Activated CD4-positive, alpha-beta memory T cell treated with anti-CD3 and anti-CD28 coated beads, Interleukin-2, amount 10 ng/mL, durations not matched to agents 7 days and 5 days (primary cell): ENCODE results near the gene SDF4. TPM values are rescaled to one million over a fixed set of nuclear protein-coding genes. Genes with fewer than 3 reads are reported as not detected.

Experiments used
- CTCF ChIA-PET: fragments of 350-600 bp; sonication (Branson Sonifier 250); formaldehyde crosslinking; loops from one replicate; lab custom pipeline; 2021; ENCODE audit warnings: antibody characterized with exemption, inconsistent platforms; lab: Charles Lee
- POLR2A ChIA-PET: fragments of 350-600 bp; sonication (Branson Sonifier 250); formaldehyde crosslinking; loops from one replicate; lab custom pipeline; 2021; ENCODE audit warnings: antibody characterized with exemption; lab: Charles Lee
- DNase-seq: peaks from one replicate; pipeline ENCODE4 v3.0.0-alpha.2; 2020
- H3K27ac Mint-ChIP-seq: one replicate; pipeline ENCODE4 v1.8.0; 2021; ENCODE audit warnings: mild to moderate bottlenecking, mixed read lengths
- H3K27me3 Mint-ChIP-seq: one replicate; pipeline ENCODE4 v1.8.0; 2021; ENCODE audit warnings: mixed read lengths
- H3K36me3 Mint-ChIP-seq: one replicate; pipeline ENCODE4 v1.8.0; 2021; ENCODE audit warnings: low read depth, mixed read lengths
- H3K4me1 Mint-ChIP-seq: one replicate; pipeline ENCODE4 v1.8.0; 2021; ENCODE audit warnings: mixed read lengths
- H3K4me3 Mint-ChIP-seq: one replicate; pipeline ENCODE4 v1.8.0; 2021; ENCODE audit warnings: mild to moderate bottlenecking, mixed read lengths
- H3K9me3 Mint-ChIP-seq: one replicate; pipeline ENCODE4 v1.8.0; 2021; ENCODE audit warnings: mixed read lengths
- total RNA-seq, 2 experiments: library from RNA; stranded (reverse); gene quantifications; one replicate each; pipeline ENCODE4 v1.2.3, GENCODE V29; 2021

Gene SDF4
- total RNA-seq, 2 experiments from 2014 or later, result 181 TPM

- no peak overlapping the region for H3K4me3 Mint-ChIP-seq
- no peak for DNase-seq
- H3K27ac Mint-ChIP-seq, result no peak overlapping the region
- CTCF ChIA-PET, result no interaction called here
- no peaks in the 10 kb centered on the region for H3K9me3 Mint-ChIP-seq
- no peaks in the 10 kb centered on the region for H3K36me3 Mint-ChIP-seq
- POLR2A ChIA-PET, result interaction anchor here (1.1 to 4.4 kb wide), 2 partner anchors 10 to 63 kb away, joined by 4 to 17 read pairs; partner anchors contain the start of genes B3GALT6 and SDF4
- peaks cover 22% of the 10 kb centered on the region for H3K4me1 Mint-ChIP-seq
- H3K27me3 Mint-ChIP-seq, result peaks cover 4% of the 10 kb centered on the region
Measured at GRCh38 chr1:1168451-1169411, 63.1 kb downstream of the SDF4 start.

- Mint-ChIP-seq H3K27me3 (peaks cover 4% of the 10 kb centered on the region), H3K4me3 (no peak overlapping the region), H3K27ac (no peak overlapping the region), H3K9me3 (no peaks in the 10 kb centered on the region), H3K36me3 (no peaks in the 10 kb centered on the region), H3K4me1 (peaks cover 16% of the 10 kb centered on the region)
- DNase-seq, result no peak
- ChIA-PET CTCF (no interaction called here), POLR2A (interaction anchor here (4.4 kb wide), 1 partner anchor 10 kb away, joined by 17 read pairs; no protein-coding TSS in a partner anchor)
Measured at GRCh38 chr1:1167841-1168450, 63.9 kb downstream of the SDF4 start.

GRCh38 chr1:1167398-1167821, 64.4 kb downstream of the SDF4 start:
- Mint-ChIP-seq H3K9me3 (no peaks in the 10 kb centered on the region), H3K4me3 (no peak overlapping the region), H3K27ac (no peak overlapping the region), H3K36me3 (no peaks in the 10 kb centered on the region), H3K27me3 (peaks cover 4% of the 10 kb centered on the region), H3K4me1 (peaks cover 14% of the 10 kb centered on the region)
- CTCF ChIA-PET, result no interaction called here
- POLR2A ChIA-PET, result interaction anchor here (4.4 kb wide), 1 partner anchor 9 kb away, joined by 17 read pairs; no protein-coding TSS in a partner anchor
- DNase-seq, result no peak

Other genes starting within 250 kb of the SDF4 start
- gene PERM1, start 249.9 kb downstream of the SDF4 start, total RNA-seq, result not detected
- gene HES4, start 231.9 kb downstream of the SDF4 start, total RNA-seq, result under 1 TPM in 1 of 2 experiments, not detected in 1; 0.23 TPM
- 100 to 1,000 TPM; 593 to 623 TPM for gene ISG15, start 218.5 kb downstream of the SDF4 start, total RNA-seq
- 10 to 100 TPM; 18.3 to 22.8 TPM for gene AGRN, start 211.9 kb downstream of the SDF4 start, total RNA-seq
- not detected for gene RNF223, start 157.7 kb downstream of the SDF4 start, total RNA-seq
- 10 to 100 TPM; 18.6 to 19.9 TPM for gene C1orf159, start 115.9 kb downstream of the SDF4 start, total RNA-seq
- not detected for gene TTLL10, start 58.1 kb downstream of the SDF4 start, total RNA-seq
- 100 to 1,000 TPM; 115 to 116 TPM for gene TNFRSF18, start 25.4 kb downstream of the SDF4 start, total RNA-seq
- gene TNFRSF4, start 17.8 kb downstream of the SDF4 start, total RNA-seq, result 100 to 1,000 TPM; 237 to 243 TPM
- gene B3GALT6, start 236 bp upstream of the SDF4 start, total RNA-seq, result 10 to 100 TPM; 13.3 to 14.4 TPM
- 1 to 10 TPM; 2.0 to 4.2 TPM for gene C1QTNF12, start 14.7 kb upstream of the SDF4 start, total RNA-seq
- 10 to 100 TPM; 62.4 to 63.5 TPM for gene UBE2J2, start 41.9 kb upstream of the SDF4 start, total RNA-seq
- gene SCNN1D, start 48.4 kb upstream of the SDF4 start, total RNA-seq, result 1 to 10 TPM; 3.9 to 4.4 TPM
- 10 to 100 TPM; 64.4 to 72.3 TPM for gene ACAP3, start 75.9 kb upstream of the SDF4 start, total RNA-seq
- 10 to 100 TPM; 17.9 to 20.0 TPM for gene PUSL1, start 76.6 kb upstream of the SDF4 start, total RNA-seq
- gene INTS11, start 92.7 kb upstream of the SDF4 start, total RNA-seq, result 100 to 1,000 TPM; 109 to 111 TPM
- 10 to 100 TPM; 19.8 to 21.9 TPM for gene CPTP, start 92.8 kb upstream of the SDF4 start, total RNA-seq
- gene TAS1R3, start 99.3 kb upstream of the SDF4 start, total RNA-seq, result under 1 TPM; 0.75 to 0.78 TPM
- gene DVL1, start 117.4 kb upstream of the SDF4 start, total RNA-seq, result 10 to 100 TPM; 36.0 to 37.8 TPM
- under 1 TPM; 0.18 to 0.23 TPM for gene MXRA8, start 126.6 kb upstream of the SDF4 start, total RNA-seq
- 100 to 1,000 TPM; 121 to 122 TPM for gene AURKAIP1, start 143.2 kb upstream of the SDF4 start, total RNA-seq
- gene CCNL2, start 167.3 kb upstream of the SDF4 start, total RNA-seq, result 100 to 1,000 TPM; 104 TPM
- 10 to 100 TPM; 82.8 to 87.3 TPM for gene MRPL20, start 175.3 kb upstream of the SDF4 start, total RNA-seq
- gene ANKRD65, start 189.3 kb upstream of the SDF4 start, total RNA-seq, result not detected
- under 1 TPM; 0.33 to 0.45 TPM for gene VWA1, start 203.7 kb upstream of the SDF4 start, total RNA-seq
- 1 to 10 TPM in 1 of 2 experiments, under 1 TPM in 1; 0.98 to 1.4 TPM for gene ATAD3C, start 217.7 kb upstream of the SDF4 start, total RNA-seq
- 10 to 100 TPM; 25.5 to 26.9 TPM for gene ATAD3B, start 239.8 kb upstream of the SDF4 start, total RNA-seq